Sciatic nerve (tissue), 2 donors: ENCODE data around the gene LRRC26. TPM values are rescaled to one million over a fixed set of nuclear protein-coding genes. Genes with fewer than 3 reads are reported as not detected.
"Not testable (repeated sequence)": the region's sequence is repeated elsewhere in the genome, so short reads cannot be mapped to it uniquely, and the experiment has no call there.

ENCODE experiments used
- ATAC-seq: fragments of 200-7000 bp; cut with Tn5 transposase; one replicate; pipeline ENCODE4 v1.9.1; 2020; ENCODE audit warnings: mild to moderate bottlenecking, moderate library complexity
- DNase-seq: peaks from one replicate; pipeline ENCODE4 v3.0.0-alpha.2; 2020; ENCODE audit warnings: low spot score
- intact Hi-C: fragments of 100-400 bp; cut with DNase I; formaldehyde crosslinking; loops from one replicate; pipeline ENCODE4 v1.14.2; 2022
- microRNA-seq: library from miRNA; unstranded; fragments of <30 nt; microRNA quantifications from one replicate; pipeline ENCODE4 v1.2.0, GENCODE V29; 2020
- total RNA-seq: library from RNA; stranded (reverse); fragmentation: NEBNext Ultra II Directional; extraction: Animal tissue kit (Norgen Biotek cat#: 25700); gene quantifications from one replicate; pipeline ENCODE4 v1.2.1, GENCODE V29; 2021
- donor health status: DM: no; HTN: no; CAD: no.
- donor health status: DM: no; HTN: no; CAD: no.

LRRC26 gene
- total RNA-seq, 1 donor from 2014 or later = not detected

DNA sequence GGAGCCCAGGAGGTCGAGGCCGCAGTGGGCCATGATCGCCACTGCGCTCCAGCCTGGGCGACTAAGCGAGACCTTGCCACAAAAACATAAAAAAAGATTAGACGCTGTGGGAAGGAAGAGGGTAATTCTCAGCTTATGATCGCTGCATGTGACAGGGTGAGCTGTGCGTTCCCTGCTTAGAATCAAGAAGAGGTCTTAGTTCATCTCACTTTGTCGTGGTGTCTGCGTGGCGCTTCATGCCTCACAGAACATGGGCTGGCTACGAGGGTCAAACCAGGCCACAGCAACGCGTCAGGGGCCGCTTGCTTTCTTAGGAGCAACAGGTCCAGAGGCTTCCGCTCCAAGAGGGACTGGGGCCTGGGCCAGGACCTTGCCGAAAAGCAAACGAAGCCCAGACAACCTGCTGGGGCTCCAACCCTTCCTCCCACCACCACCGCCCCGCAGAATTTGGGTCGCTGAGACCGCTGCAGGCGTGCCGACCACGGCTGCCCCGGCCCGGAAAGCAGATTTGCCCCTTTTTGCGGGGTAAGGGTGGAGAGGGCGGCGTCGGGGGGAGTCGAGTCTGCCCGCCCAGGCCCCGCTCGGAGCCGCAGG lies 40.9 kb downstream of the LRRC26 start:
- intact Hi-C loops = no loop called here
- DNase-seq = no peak
- no peak for ATAC-seq

DNA sequence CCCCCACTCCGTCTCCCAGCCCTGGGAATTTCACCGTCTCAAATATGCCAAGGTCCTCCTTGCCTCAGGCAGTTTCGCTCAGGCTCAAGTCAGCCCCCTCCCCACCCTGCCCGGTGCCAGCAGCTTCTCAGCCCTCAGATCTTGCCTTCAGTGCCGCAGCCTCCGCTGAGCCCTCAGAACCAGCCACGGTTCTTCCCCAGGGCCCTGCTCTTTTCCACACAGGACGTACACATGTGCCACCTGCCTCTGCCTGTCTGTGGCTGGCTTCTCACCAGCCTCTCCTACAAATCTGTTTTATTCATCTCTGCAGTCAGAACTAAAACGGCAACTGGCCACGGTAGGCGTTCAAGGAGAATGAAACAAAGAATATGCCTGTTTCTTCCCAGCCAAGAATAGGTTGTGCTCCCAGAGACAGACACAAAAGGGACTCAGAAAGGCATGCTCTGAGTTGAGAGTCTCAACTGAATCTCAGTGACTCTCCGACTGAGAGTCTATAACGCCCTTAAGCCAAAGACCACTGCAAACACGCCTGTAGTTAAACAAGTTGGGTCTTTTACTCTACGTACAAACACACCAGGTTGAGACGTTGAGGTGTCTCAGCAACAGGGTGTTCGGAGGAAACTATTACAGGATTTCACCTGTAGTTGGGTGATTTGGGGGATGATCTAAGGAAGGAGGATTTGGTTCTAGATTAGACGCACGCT lies 41.5 kb downstream of the LRRC26 start:
- intact Hi-C loops = no loop called here
- no peak for DNase-seq
- no peak for ATAC-seq

DNA sequence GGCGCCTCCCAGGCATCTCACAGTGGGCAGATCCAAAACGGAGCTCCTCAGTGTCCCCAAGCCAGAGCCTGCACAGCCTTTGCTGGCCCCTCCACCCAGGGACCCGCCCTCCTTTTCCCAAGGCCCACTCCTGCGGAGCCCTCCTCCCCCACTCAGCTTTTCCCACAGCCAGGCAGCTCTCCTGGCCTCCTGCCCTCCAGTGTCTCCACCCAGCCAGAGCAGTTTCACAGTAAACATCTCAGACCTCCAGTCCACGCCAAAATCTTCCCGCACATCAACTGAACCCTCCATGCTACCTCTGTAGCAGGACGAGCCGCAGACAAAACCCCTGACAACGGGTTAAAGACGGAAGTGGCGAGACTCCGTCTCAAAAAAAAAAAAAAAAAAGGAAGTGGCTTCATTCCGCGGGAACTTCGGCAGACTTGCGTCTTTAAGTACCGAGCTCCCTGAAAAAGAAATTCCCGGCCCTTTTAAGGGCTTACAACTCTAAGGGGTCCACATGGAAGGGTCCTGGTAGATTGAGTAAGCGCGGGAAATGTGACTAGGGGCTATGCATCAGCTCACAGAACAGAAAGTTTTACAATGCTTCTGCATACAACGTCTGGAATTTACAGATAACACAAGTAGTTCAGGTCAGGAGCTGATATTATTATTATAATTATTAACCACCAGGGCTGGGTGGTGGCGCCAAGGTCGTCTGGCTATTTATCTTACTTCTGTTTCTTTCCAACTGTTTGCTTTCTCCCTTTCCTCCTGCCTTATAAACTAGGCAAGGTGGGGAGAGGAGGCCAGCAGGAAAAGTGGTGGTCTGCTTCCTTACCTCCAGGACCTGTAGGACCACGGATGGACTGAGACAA lies 42.3 kb downstream of the LRRC26 start:
- intact Hi-C loops = no loop called here
- DNase-seq (no peak), ATAC-seq (no peak)

DNA sequence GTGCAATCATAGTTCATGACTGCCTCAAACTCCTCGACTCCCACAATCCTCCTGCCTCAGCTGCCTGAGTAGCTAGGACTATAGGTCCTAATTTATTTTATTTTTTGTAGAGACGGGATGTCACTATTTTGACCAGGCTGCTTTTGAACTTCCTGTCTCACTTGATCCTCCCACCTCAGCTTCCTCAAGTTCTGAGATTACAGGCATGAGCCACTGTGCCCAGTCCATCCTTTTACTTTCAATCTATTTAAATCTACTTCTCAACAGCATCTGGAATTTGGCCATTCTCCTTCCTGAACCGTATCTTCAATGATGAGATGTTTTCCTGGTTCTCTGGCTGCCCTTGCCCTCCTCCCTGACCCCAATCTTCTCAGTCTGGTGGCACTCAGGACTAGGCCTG lies 43.1 kb downstream of the LRRC26 start:
- DNase-seq (no peak), ATAC-seq (no peak)
- intact Hi-C loops = no loop called here

DNA sequence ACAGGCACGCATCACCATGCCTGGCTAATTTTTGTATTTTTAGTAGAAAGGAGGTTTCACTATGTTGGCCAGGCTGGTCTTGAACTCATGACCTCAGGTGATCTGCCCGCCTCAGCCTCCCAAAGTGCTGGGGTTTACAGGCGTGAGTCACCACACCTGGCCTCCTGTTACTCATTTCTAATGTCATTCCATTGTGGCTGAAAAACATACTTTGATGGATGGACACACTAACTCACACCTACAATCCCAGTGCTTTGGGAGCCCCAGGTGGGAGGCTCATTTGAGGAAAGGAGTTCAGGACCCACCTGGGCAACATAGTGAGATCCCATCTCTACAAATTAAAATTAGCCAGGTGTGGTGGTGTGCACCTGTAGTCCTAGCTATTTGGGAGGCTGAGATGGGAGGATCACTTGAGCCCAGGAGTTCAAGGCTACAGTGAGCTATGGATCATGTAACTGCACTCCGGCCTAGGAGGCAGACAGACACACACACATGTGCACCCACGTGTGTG lies 45.8 kb downstream of the LRRC26 start:
- not testable (repeated sequence) for DNase-seq, ATAC-seq
- intact Hi-C loops = loop anchor here (5.0 kb wide), 1 partner anchor 108 kb away; the partner anchor contains the start of gene SLC34A3

DNA sequence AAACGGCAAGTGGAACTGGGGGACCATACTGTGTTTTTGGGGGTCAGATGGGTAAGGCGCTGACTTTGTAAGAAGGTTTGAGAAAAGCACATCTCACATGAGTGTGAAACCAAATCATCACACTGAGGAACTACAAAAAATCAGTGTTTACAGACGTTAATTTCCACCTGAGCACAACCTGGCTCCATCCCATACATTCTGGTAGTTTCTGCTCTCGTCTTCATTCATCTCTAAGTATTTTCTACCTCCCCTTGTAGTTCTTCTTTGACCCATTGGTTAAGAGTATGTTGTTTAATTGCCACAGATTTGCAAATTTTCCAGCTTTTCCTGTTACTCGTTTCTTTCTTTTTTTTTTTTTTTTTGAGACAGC lies 46.4 kb downstream of the LRRC26 start:
- intact Hi-C loops = loop anchor here (5.0 kb wide), 1 partner anchor 109 kb away; the partner anchor contains the start of gene SLC34A3
- ATAC-seq (no peak), DNase-seq (no peak)

DNA sequence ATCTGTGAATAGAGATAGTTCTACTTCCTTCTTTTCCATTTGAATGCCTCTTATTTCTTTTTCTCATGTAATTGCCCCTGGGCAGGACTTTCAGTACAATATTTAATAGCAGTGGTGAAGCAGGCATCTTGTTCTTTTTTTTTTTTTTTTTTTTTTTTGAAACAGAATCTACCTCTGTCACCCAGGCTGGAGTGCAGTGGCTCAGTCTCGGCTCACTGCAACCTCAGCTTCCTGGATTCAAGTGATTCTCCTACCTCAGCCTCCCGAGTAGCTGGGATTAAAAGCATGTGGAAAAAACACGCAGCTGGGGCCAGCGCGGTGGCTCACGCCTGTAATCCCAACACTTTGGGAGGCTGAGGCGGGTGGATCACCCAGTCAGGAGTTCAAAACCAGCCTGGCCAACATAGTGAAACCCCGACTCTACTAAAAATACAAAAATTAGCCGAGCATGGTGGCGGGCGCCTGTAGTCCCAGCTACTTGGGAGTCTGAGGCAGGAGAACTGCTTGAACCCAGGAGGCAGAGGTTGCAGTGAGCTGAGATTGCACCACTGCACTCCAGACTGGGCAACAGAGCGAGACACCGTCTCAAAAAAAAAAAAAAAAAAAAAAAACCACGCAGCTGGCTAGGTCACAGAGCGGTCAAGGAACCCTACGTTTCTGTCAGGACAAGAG lies 46.9 kb downstream of the LRRC26 start:
- intact Hi-C loops = loop anchor here (5.0 kb wide), 1 partner anchor 109 kb away; the partner anchor contains the start of gene SLC34A3
- ATAC-seq, DNase-seq: not testable (repeated sequence)

DNA sequence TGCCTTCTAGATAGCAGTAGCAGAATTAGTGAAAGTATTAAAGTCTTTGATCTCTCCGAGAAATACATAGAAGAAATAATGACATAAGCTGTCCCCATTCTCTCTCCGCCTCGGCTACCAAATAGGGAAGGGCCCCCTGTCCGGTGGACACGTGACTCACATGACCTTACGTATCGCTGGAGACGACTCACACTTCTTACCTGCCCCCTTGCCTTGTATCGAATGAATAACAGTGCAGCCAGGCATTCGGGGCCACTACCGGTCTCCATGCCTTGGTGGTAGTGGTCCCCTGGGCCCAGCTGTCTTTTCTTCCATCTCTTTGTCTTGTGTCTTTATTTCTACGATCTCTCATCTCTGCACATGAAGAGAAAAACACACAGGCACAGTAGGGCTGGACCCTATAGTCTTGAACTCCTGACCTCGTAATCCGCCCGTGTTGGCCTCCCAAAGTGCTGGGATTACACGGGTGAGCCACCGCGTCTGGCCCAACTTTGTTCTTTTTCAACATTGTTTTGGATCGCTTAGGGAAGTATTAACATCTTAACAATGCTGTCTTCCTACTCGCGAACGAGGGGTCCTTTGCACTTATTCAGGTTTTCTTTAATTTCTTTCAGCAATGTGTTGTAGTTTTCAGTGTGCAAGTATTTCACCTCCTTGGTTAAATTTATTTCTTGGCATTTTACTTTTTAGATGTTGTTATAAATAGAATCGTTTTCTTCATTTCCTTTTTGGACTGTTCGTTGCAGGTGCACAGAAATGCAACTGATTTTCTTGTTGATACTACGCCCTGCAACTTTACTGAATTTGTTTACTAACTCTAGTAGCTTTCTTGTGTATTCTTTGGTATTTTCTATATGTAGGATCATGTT lies 47.7 kb downstream of the LRRC26 start:
- ATAC-seq, DNase-seq: not testable (repeated sequence)
- intact Hi-C loops = loop anchor here (5.0 kb wide), 1 partner anchor 110 kb away; the partner anchor contains the start of gene SLC34A3

Small RNA genes within 50 kb of the gene (microRNA-seq; reads per million reads assigned to microRNA genes)
- not detected for gene MIR3621

Other genes starting within 250 kb of the LRRC26 start
- gene FBXW5, start 225.3 kb downstream of the LRRC26 start, total RNA-seq = 59.9 TPM
- gene C8G, start 224.8 kb downstream of the LRRC26 start, total RNA-seq = not detected
- gene LCN12, start 217.8 kb downstream of the LRRC26 start, total RNA-seq = 8.6 TPM
- gene PTGDS, start 192.5 kb downstream of the LRRC26 start, total RNA-seq = 1,668 TPM
- gene LCNL1, start 187.1 kb downstream of the LRRC26 start, total RNA-seq = 4.1 TPM
- 46.6 TPM for gene PAXX, start 177.6 kb downstream of the LRRC26 start, total RNA-seq
- 11.3 TPM for gene CLIC3, start 173.5 kb downstream of the LRRC26 start, total RNA-seq
- gene ABCA2, start 141.8 kb downstream of the LRRC26 start, total RNA-seq = 298 TPM
- 0.18 TPM for gene FUT7, start 138.0 kb downstream of the LRRC26 start, total RNA-seq
- 157 TPM for gene NPDC1, start 123.9 kb downstream of the LRRC26 start, total RNA-seq
- 24.3 TPM for gene ENTPD2, start 116.0 kb downstream of the LRRC26 start, total RNA-seq
- 0.36 TPM for gene SAPCD2, start 99.5 kb downstream of the LRRC26 start, total RNA-seq
- 18.3 TPM for gene UAP1L1, start 92.5 kb downstream of the LRRC26 start, total RNA-seq
- gene MAN1B1, start 83.1 kb downstream of the LRRC26 start, total RNA-seq = 48.3 TPM
- gene DPP7, start 55.3 kb downstream of the LRRC26 start, total RNA-seq = 127 TPM
- not detected for gene GRIN1, start 30.9 kb downstream of the LRRC26 start, total RNA-seq
- not detected for gene TMEM210, start 2.0 kb upstream of the LRRC26 start, total RNA-seq
- gene ANAPC2, start 18.5 kb upstream of the LRRC26 start, total RNA-seq = 52.8 TPM
- 27.6 TPM for gene SSNA1, start 18.6 kb upstream of the LRRC26 start, total RNA-seq
- gene TPRN, start 30.7 kb upstream of the LRRC26 start, total RNA-seq = 8.8 TPM
- 25.6 TPM for gene TMEM203, start 35.6 kb upstream of the LRRC26 start, total RNA-seq
- 16.5 TPM for gene NDOR1, start 35.6 kb upstream of the LRRC26 start, total RNA-seq
- 10.6 TPM for gene RNF208, start 52.2 kb upstream of the LRRC26 start, total RNA-seq
- gene CYSRT1, start 55.1 kb upstream of the LRRC26 start, total RNA-seq = not detected
- gene RNF224, start 57.5 kb upstream of the LRRC26 start, total RNA-seq = not detected
- gene SLC34A3, start 60.9 kb upstream of the LRRC26 start, total RNA-seq = not detected
- gene TUBB4B, start 71.2 kb upstream of the LRRC26 start, total RNA-seq = 108 TPM
- not detected for gene STPG3, start 81.2 kb upstream of the LRRC26 start, total RNA-seq
- gene NELFB, start 85.3 kb upstream of the LRRC26 start, total RNA-seq = 38.9 TPM
- gene TOR4A, start 107.7 kb upstream of the LRRC26 start, total RNA-seq = 4.0 TPM
- gene NRARP, start 132.2 kb upstream of the LRRC26 start, total RNA-seq = 18.5 TPM